HG02973 (cell line): ENCODE data around the gene WASHC1.
"Not testable (repeated sequence)": the region's sequence is repeated elsewhere in the genome, so short reads cannot be mapped to it uniquely, and the experiment has no call there.

Experiments
- ATAC-seq: cut with Tn5 transposase; IDR thresholded peaks from one replicate; pipeline ENCODE4 v1.9.1; 2021; ENCODE audit warnings: moderate library complexity; ENCODE audit not compliant: unreplicated experiment

The WASHC1 gene, protein sequence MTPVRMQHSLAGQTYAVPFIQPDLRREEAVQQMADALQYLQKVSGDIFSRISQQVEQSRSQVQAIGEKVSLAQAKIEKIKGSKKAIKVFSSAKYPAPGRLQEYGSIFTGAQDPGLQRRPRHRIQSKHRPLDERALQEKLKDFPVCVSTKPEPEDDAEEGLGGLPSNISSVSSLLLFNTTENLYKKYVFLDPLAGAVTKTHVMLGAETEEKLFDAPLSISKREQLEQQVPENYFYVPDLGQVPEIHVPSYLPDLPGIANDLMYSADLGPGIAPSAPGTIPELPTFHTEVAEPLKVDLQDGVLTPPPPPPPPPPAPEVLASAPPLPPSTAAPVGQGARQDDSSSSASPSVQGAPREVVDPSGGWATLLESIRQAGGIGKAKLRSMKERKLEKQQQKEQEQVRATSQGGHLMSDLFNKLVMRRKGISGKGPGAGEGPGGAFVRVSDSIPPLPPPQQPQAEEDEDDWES

DNA sequence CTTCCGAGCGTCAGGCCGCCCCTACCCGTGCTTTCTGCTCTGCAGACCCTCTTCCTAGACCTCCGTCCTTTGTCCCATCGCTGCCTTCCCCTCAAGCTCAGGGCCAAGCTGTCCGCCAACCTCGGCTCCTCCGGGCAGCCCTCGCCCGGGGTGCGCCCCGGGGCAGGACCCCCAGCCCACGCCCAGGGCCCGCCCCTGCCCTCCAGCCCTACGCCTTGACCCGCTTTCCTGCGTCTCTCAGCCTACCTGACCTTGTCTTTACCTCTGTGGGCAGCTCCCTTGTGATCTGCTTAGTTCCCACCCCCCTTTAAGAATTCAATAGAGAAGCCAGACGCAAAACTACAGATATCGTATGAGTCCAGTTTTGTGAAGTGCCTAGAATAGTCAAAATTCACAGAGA is at the start of gene WASHC1:
WASHC1 (minus strand) TSS at position 101 of the 400 bp plus-strand sequence. CDS start 4,457 bp downstream, outside the sequence.
- not testable (repeated sequence) for ATAC-seq

DNA sequence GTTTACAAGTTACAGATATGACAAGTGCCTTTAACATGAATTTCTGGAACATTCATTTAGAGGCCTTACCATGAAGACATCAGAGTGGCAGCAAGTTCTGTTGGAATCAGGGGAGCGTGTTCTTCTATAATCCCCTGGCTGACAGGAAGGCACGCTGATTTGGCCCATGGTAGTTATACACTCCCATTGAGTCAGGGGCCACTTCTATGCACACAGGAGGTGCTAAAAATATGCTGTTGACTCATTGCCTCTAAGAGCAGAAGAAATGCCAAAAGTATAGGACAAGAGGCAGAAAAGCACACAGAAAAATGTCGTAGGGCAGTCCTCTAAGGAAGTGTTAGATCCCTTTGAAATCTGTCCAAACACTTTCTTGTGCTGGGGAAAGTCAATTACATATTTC is 49.1 kb upstream of the WASHC1 start:
- ATAC-seq: not testable (repeated sequence)

DNA sequence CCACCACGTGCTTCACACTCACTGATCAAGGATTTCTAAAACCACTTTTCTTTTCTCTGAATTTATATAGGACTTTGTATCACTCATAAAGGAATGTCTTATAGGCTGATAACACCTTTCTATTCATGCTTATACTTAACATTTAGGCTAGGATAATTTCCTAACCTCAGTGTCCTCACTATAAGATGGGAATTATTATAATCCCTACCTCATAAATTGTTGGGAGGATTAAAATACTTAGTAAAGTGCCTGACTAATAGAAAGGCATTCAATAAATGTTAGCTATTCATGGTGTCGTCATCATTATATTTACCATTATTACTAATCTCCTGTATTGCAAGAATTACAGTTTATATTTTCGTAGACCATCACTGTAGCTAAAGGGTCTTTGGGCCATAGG is 47.1 kb upstream of the WASHC1 start:
- ATAC-seq: not testable (repeated sequence)

DNA sequence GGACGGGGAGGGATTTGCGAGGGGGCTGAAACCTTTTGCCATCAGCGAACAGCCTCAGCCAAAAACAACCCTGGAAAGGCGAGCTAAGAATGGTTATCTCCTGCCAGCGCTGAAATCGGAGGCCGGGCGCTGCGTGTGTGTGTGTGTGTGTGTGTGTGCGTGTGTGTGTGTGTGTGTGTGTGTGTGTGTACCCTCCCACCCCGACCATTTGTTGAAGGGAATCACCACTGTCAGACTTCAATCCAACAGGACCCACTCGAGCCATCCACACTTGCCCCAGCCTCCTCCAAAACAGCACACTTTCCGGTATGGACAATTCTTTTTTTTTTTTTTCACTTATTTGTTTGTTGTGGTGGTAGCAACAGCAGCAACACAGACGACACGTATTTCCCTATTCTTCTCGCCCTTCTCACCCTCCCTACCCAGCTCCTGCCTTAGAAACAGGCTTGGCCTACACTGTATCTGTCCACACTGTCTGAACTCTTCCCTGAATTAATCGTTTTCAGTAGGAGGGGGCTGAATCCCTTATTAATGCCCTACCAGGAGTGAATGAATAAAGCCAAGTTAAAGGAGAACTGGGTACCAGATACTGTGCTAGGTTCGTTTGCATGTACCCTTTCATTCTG is 44.8 kb upstream of the WASHC1 start:
- ATAC-seq: not testable (repeated sequence)

DNA sequence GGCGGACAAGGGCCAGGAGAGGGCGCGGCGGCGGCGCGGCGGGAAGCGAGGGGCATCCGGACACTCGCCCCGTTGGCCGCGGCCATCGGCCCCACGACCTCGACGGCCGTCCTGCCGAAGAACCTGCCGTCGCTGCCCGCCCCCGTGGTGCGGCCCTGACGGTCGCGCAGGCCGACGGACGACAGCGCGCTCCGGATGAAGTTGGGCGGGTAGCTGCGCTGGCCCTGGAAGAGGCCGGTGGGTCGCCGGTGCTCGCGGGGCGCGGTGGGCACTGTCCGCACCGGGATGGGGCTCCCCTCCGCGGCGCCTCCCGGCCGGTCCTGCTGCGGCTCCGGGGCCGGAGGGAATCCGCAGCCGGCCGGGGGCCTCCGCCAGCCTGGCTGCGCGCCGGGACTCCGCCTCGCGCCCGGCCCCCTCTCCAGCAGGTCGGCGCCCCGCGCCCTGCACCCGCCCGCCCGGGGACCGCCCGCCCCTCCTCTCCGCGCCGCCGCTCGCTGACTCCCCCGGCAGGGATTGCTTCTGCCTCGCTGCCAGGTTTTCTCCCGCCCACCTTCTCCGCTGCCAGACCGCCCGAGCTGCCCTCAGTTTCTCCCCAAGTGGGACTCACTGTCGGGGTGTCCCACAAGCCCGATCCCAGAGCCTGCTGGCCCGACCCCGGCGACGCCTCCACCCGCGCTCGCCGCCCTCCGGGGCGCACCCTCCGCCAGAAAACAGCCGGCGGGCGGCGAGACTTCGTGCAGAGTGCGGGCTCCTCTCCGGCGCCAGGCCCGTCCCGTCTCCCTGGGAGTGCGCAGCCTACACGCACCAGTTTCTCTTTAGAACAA is 44.0 kb upstream of the WASHC1 start:
- not testable (repeated sequence) for ATAC-seq

DNA sequence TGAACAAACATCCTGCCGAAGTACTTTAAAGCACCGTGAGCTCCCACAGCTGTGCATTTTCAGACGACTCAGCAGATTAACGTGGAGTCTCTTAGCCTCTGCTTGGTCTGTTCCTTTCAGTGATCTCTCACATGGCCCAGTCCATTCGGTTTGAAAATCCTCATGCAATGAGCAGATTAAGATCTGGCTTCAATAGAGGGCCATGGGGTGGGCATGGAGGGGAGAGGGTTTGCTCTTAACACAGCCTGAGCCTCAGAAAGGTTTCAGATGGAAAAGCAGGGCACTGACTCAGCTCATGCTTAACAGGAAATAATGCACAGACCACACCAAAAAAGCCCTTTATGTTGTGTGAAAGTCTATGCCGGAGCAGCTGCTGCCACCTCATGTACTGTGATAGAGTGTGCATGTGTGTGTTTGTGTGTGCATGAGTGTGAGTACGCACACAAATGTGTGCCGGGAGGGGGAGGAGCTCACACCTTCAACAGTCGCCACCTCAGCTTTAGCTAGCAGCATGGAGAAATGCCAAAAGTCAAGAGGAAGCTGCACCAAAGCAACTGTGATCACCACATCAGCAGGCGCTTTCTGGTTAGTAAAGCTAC is 33.9 kb upstream of the WASHC1 start:
- not testable (repeated sequence) for ATAC-seq

DNA sequence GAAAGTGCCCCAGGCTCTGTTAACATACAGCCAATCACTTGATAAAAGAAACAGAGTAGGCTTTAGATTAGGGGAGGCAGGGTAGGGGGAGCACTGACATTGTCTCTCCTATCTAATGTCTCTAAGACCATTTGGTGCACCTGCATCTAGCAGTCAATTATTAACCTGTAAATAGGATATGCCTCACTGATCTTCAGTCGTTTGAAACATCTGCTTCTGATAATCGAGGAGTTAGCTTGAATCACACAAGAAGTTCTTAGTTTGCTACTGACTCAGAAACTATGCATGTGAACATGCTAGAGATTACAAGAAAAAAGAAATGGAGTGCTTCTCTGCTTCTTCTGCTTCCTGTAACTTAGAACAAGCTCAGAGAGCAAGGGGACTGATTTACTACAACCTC is 23.4 kb upstream of the WASHC1 start:
- peak; percentile 48 for ATAC-seq

DNA sequence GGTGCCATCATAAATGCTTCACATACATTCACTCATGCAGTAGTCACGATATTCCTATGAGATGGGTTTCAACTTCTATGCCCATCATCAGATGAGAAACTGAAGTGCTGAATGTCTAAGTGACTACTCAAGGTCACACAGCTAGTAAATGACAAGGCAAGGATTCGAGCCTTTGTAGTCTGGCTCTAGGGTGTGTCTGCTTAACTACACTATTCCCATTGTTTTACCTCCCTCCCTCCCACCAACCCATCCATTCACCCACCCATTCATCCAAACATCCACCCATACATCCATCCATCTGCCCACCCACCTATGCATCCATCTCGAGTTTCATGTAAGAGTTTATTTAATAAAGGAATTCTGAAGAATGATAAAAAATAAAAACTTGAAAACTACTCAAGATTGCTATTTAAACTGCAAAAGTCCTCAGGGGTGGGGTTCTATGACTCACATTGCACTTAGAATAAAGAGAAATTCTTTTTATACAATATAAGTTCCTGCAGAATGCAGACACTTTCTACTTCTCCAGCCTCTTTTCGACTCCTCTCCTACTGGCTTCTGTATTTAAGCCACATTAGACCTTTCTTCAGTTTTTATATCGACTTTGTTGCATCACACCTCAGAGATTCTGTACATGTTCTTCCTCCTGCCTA is 19.1 kb upstream of the WASHC1 start:
- not testable (repeated sequence) for ATAC-seq

DNA sequence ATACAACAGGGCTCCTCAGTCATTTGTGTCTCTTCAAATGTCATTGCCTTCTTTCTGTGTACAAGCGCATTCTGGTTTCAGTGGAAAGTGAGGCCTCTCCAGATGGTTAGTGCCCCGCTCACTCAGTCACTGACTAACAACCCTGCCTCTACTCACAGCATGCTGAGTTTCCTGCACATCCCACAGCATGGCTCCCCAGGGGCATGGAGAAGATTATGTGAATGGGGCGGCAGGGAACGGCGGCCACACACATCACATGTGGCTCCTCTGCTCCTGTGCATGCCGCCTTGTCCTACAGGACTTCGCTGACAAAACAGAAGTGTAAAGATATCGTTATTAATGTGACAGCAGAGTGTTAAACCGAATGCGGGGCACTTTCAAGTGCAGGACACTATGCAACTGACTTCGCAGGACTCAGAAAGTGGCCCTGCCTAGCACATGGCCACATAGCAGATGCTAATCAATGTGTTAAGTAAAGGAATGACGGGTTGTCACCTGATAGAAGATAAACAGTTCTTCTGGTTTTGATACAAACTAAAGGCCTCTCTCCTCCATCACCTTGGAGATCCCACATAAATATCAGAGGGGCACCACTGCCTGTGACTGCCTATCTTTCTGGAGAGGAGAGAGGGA is 17.5 kb upstream of the WASHC1 start:
- ATAC-seq: not testable (repeated sequence)

DNA sequence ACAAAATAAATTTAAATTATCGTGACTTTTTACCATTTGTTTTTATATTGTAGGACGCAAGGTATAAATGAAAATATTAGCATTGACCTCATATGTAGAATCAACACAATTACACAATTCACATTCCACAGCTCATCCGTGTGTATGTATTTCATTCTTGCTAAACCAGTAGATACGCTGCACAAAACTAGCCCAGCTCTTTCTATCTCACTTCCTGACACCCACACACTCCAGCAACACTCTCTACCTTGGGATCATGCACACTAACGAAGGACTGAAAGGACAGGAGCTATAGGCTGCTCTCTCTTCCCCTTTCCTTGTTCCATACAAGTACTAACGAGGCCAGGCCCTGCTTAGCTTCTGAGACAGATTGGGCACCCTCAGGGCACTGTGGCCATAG is 16.9 kb upstream of the WASHC1 start:
- ATAC-seq: not testable (repeated sequence)

DNA sequence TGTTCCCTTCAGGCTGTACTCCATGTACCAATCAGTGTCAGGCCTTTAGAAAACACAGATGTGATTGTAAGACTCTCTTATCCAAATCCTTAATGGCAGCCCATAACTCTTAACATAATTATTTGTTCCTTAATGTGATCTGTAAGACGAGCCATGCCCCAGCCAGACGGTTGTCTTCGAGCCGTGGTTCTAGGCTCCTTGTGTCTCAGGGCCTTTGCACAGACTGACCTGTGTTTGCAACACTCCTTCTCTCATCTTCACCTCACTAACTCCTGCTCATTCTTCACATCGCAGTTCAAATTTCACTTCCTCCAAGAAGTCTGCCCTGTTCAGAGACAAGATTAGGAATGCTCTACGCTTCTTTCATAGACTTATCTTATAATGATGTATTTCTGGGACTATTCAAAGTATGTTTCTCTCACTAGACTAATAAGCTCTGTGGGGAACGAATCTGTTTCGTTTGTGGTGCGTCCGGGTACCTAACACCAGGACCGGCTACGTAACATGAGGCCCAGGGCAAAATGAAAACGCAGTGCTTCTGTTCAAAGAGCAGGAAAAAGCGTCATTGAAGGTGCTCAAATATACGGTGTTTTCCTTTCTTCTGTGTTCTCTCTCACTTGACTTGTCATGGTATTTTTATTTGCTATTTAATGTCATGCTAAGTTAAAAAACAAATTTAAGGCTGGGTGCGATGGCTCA is 16.1 kb upstream of the WASHC1 start:
- not testable (repeated sequence) for ATAC-seq

DNA sequence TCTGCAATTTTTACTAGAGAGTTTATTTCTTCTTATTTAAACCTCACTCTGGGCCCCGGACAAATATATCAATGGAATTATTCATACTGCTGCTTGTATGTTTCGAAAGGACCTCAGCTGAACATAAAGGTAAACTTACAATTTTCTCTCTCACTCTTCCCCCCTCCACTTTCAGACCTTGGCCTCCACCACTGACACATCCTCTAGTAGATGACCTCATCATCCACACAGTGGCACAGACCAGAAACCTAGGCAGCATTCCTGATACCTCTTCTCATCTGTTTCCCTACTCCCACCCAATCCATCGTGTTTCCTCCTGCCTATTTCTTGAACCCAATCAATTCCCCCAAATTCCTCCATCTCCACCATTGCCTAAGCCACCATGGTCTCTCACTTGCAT is 15.2 kb upstream of the WASHC1 start:
- not testable (repeated sequence) for ATAC-seq

DNA sequence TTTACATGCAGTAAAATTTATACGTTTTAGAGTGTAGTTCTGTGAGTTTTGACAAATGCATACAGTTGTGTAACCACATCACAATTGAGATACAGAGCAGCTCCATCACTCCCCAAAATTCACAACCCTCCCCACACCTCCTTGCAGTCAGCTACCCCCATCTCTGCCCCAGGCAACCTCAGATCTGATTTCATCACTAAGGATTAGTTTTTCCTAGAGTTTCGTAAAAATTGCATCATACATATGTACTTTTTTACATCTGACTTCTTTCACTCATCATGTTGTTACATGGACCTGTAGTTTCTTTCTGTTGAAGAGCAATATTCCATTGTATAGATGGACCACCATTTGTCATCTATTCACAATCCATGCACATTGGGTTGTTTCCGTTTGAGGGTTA is 14.4 kb upstream of the WASHC1 start:
- not testable (repeated sequence) for ATAC-seq

DNA sequence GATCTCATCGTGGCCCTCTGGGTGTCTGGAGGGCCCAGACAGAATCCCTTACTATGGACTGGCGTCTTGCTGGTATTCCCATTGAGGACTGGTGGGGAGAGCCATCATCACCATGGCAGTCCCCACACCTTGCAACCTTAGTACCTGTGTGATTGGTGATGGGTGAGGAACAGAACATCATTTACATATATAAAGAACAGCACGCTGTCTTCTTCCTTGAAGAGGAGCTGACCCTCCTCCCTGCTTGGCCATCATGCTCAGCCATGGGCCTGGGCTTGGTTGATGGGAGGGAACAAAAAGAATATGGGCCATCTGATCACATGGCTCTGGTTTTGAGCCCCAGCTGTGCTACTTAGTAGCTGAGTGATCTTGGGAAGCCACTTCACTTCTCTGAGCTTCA is 13.9 kb upstream of the WASHC1 start:
- ATAC-seq: not testable (repeated sequence)

DNA sequence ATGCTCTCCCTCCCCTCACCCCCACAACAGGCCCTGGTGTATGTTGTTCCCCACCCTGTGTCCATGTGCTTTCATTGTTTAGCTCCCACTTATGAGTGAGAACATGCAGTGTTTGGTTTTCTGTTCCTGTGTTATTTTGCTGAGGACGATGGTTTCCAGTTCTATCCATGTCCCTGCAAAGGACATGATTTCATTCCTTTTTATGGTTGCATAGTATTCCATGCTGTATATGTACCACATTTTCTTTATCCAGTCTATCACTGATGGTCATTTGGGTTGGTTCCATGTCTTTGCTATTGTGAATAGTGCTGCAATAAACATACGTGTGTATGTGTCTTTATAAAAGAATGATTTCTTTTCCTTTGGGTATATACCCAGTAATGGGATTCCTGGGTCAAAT is 12.6 kb upstream of the WASHC1 start:
- not testable (repeated sequence) for ATAC-seq

DNA sequence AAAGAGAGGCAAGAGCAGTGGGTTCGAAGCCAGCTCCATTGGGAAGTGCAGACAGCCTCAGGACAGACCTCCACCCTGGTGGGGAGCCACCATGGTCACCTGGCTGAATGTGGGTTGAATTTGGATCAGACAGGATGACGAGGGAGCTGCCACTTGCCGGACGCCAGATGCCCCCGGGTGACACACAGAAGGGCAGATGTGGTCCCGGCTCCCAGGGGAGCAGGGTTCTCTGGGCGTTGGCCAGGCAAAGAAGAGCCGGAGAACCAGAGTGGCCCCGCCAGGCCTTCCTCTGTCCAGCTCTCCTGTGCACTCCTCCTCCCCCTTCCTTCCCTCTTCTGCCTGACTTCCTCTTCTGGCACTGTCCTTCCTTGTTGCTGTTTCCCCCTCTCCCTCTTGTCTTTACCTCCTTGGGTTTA is 12.0 kb upstream of the WASHC1 start:
- not testable (repeated sequence) for ATAC-seq

DNA sequence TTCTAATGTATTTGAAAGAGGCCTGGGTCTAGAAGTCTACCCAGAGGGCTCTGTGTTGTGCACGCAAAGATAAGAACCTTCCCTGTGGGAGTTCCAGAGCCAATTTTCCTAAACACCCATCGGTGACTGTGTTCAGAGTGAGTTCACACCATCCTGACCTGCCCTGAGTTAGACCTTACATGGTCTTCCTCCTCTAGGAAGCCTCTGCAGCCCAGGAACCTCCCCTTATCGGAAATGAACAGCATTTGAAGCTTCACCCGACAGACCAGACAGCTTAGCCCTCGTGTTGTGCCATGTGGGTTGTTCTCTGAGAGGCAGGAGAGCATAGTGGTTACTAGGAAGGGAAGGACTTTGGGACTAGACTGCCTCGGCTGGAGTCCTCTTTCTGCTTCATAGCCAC is 3.1 kb upstream of the WASHC1 start:
- not testable (repeated sequence) for ATAC-seq

DNA sequence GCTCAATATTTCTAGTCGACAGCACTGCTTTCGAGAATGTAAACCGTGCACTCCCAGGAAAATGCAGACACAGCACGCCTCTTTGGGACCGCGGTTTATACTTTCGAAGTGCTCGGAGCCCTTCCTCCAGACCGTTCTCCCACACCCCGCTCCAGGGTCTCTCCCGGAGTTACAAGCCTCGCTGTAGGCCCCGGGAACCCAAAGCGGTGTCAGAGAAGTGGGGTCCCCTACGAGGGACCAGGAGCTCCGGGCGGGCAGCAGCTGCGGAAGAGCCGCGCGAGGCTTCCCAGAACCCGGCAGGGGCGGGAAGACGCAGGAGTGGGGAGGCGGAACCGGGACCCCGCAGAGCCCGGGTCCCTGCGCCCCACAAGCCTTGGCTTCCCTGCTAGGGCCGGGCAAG is 481 bp downstream of the WASHC1 start:
- not testable (repeated sequence) for ATAC-seq

DNA sequence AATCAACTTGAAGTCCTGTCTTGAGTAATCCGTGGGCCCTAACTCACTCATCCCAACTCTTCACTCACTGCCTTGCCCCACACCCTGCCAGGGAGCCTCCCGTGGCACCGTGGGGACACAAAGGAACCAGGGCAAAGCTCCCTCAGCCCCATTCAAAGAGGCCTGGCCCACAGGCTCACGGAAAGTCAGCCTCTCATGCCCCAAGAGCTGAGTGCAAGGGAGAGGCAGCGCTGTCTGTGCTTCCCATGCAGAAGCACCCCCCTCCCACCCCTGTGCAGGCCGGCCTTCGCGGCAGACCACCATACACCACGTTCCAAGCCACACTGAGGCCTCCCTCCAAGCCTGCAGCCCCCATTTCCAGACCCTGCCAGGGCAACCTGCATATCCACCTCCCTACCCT is 7.6 kb downstream of the WASHC1 start:
- ATAC-seq: not testable (repeated sequence)
